SU-DHL-6 (cell line): ENCODE results near the gene CRY2.

ENCODE experiments used
- H2AFZ ChIP-seq: fragments of 200-600 bp; sonication (generic); 2 replicates; pipeline ENCODE4 v1.6.1; 2014; ENCODE audit warnings: low read depth, mild to moderate bottlenecking, moderate library complexity, mixed read lengths, antibody characterized with exemption, low read length; ENCODE audit not compliant: severe bottlenecking
- H3F3A ChIP-seq: fragments of 200-600 bp; shearing (Covaris generic); 2 replicates; pipeline ENCODE4 v1.6.0; 2016; ENCODE audit warnings: antibody characterized with exemption, mild to moderate bottlenecking; ENCODE audit not compliant: insufficient read depth
- H3K27ac ChIP-seq: fragments of 200-600 bp; sonication (generic); 2 replicates; pipeline ENCODE4 v1.5.1; 2016; ENCODE audit warnings: low read depth, mild to moderate bottlenecking, low read length, moderate library complexity, mixed read lengths
- H3K27me3 ChIP-seq: fragments of 200-600 bp; sonication (generic), shearing (Covaris generic); 2 replicates; pipeline ENCODE4 v1.6.0; 2014; ENCODE audit warnings: mild to moderate bottlenecking, low read length
- H3K36me3 ChIP-seq: fragments of 200-600 bp; sonication (generic); 2 replicates; pipeline ENCODE4 v1.6.1; 2014; ENCODE audit warnings: mild to moderate bottlenecking, low read length, mixed read lengths
- H3K4me2 ChIP-seq: fragments of 300-600, 200-600 bp; shearing (Covaris generic), sonication (generic); 2 replicates; pipeline ENCODE4 v1.6.0; 2014; ENCODE audit warnings: low read length, low read depth, mild to moderate bottlenecking; ENCODE audit not compliant: poor library complexity, severe bottlenecking
- H3K4me3 ChIP-seq: fragments of 200-600 bp; sonication (generic); 2 replicates; pipeline ENCODE4 v1.5.1; 2014; ENCODE audit warnings: antibody characterized with exemption, low read length, mild to moderate bottlenecking, mixed read lengths; ENCODE audit not compliant: insufficient read depth, poor library complexity, severe bottlenecking
- H3K79me2 ChIP-seq: fragments of 200-600 bp; sonication (generic); 2 replicates; pipeline ENCODE4 v1.6.1; 2014; ENCODE audit warnings: mild to moderate bottlenecking, low read length, moderate library complexity; ENCODE audit not compliant: insufficient read depth
- H3K9ac ChIP-seq: fragments of 200-600 bp; sonication (generic); 2 replicates; pipeline ENCODE4 v1.7.0; 2014; ENCODE audit warnings: mild to moderate bottlenecking, low read length
- H3K9me2 ChIP-seq: fragments of 200-600 bp; sonication (generic); replicated peaks from 2 replicates; pipeline ENCODE4 v1.6.1; 2014; ENCODE audit warnings: low read length; ENCODE audit not compliant: insufficient read depth
- H3K9me3 ChIP-seq: fragments of 200-600 bp; sonication (generic); 2 replicates; pipeline ENCODE4 v1.6.1; 2014; ENCODE audit warnings: low read length, mixed read lengths; ENCODE audit not compliant: insufficient read depth
- H4K20me1 ChIP-seq: fragments of 200-600 bp; sonication (generic); 2 replicates; pipeline ENCODE4 v1.6.1; 2014; ENCODE audit warnings: low read depth, mild to moderate bottlenecking, antibody characterized with exemption, low read length, moderate library complexity, mixed read lengths
- EZH2phosphoT487 ChIP-seq: fragments of 200-600 bp; sonication (generic), shearing (Covaris generic); conservative IDR thresholded peaks from 2 replicates; pipeline ENCODE4 v1.6.1; 2018; ENCODE audit warnings: mild to moderate bottlenecking, antibody characterized with exemption, low read length, moderate library complexity, mixed read lengths
- TF ChIP-seq, protein P1 (sequence below): fragments of 200-600 bp; sonication (generic); IDR thresholded peaks from one replicate; pipeline ENCODE4 v1.5.1; 2017; ENCODE audit warnings: antibody characterized with exemption, mild to moderate bottlenecking, low read length, moderate library complexity; ENCODE audit not compliant: insufficient read depth, poor library complexity, severe bottlenecking

CRY2 gene

DNA sequence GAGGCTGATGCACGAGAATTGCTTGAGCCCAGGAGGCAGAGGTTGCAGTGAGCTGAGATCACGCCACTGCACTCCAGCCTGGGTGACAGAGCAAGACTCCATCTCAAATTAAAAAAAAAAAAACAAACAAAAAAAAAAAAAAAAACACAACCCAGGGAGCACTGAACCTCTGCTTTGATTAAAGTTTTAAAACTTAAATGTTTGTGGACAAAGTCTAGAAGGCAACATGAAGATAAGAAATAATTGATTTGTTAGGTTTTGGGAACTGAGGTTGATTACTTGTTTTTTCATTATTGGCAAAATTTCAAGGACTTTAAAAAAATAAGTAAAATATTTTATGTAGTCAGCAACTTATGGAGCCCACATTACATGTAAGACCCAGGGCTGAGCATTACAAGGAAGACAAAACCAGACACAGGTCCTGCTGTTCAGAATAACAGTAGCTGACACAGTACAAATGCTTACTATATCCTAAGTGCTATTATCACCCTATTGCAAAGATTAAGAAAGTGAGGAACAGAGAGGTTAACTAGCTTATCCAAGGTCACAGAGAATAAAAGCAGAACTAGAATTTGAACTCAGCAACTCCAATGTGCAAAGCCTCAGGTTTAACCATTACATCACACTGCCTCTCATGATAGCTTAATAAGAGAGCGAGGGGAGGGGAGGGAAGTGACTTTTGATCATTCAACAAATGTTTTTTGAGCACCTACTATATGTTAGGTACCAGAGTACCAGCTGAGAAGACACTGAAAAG, 2.3 kb upstream of the CRY2 start:
- no peak overlapping the region for H2AFZ ChIP-seq
- H3K27ac ChIP-seq = no peak overlapping the region
- H3K4me2 ChIP-seq = no peak overlapping the region
- H3K36me3 ChIP-seq = no peaks in the 10 kb centered on the region
- no peaks in the 10 kb centered on the region for H3K27me3 ChIP-seq
- H3K9ac ChIP-seq = no peak overlapping the region
- no peaks in the 10 kb centered on the region for H3F3A ChIP-seq
- H3K9me2 ChIP-seq = no peaks in the 10 kb centered on the region
- H3K4me3 ChIP-seq = no peak overlapping the region
- H4K20me1 ChIP-seq = no peaks in the 10 kb centered on the region
- H3K9me3 ChIP-seq = no peaks in the 10 kb centered on the region
- no peaks in the 10 kb centered on the region for H3K79me2 ChIP-seq
- TF ChIP-seq, protein P1, sequence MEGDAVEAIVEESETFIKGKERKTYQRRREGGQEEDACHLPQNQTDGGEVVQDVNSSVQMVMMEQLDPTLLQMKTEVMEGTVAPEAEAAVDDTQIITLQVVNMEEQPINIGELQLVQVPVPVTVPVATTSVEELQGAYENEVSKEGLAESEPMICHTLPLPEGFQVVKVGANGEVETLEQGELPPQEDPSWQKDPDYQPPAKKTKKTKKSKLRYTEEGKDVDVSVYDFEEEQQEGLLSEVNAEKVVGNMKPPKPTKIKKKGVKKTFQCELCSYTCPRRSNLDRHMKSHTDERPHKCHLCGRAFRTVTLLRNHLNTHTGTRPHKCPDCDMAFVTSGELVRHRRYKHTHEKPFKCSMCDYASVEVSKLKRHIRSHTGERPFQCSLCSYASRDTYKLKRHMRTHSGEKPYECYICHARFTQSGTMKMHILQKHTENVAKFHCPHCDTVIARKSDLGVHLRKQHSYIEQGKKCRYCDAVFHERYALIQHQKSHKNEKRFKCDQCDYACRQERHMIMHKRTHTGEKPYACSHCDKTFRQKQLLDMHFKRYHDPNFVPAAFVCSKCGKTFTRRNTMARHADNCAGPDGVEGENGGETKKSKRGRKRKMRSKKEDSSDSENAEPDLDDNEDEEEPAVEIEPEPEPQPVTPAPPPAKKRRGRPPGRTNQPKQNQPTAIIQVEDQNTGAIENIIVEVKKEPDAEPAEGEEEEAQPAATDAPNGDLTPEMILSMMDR = no peak
- TF ChIP-seq EZH2phosphoT487 = no peak

DNA sequence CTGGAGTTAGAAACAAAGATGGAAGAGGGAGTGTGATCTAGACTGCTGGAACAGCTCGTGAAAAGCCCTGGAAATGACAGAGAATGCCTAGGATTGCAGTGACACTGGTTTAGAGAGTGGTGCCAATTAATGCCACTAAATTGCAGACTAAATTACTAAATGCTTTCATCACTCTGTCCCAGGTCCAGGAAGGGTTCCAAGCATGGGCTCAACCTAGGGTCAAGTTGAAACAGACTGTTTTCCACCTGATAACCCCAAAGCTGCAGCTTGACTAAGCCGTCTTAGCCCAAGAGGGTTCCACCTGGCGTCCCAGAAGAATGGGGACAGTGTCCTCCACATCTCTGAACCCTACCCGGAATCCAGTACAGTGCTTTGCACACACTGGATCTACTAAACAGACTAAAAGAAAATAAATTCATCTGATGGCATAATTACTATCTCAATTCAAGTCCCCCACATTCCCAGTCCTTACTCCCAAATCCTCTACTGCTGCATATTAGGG, 1.1 kb upstream of the CRY2 start:
- Histone ChIP-seq H3K4me2 (peak overlapping the region; percentile 62), H3K9ac (no peak overlapping the region), H3K4me3 (no peak overlapping the region)

DNA sequence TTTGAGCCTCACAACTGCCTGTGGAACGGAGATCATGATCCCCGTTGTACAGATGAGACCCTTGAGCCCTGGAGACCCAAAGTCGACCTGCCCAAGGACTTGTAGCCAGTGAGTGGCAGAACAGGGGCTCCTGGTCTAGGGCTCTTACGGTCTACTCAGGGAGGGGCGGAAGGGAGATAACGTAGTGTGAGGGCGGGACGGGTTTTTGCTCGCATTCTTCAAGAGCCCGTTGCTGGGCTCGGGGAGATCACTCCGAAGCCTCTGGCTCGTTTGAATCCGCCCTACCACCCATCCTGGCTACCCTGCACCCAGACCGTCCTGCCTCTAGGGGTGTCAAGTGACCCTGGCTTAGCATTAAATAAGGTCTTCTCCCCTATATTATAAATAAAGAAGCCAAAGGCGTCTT, 639 bp downstream of the CRY2 start:
- peak overlapping the region; percentile 87 for H3K9ac ChIP-seq
- no peaks in the 10 kb centered on the region for H4K20me1 ChIP-seq
- H2AFZ ChIP-seq = peak overlapping the region; percentile 90
- H3F3A ChIP-seq = no peaks in the 10 kb centered on the region
- H3K27ac ChIP-seq = 0 out of 2 replicates have a peak overlapping the region, but pooled peaks have one; percentile 5
- no peaks in the 10 kb centered on the region for H3K9me2 ChIP-seq
- peak overlapping the region; percentile 65 for H3K4me2 ChIP-seq
- H3K9me3 ChIP-seq = no peaks in the 10 kb centered on the region
- H3K4me3 ChIP-seq = peak overlapping the region; percentile 83
- no peaks in the 10 kb centered on the region for H3K36me3 ChIP-seq
- no peaks in the 10 kb centered on the region for H3K27me3 ChIP-seq
- peaks cover 8% of the 10 kb centered on the region for H3K79me2 ChIP-seq
- TF ChIP-seq, protein P1 = peak; percentile 12
- no peak for TF ChIP-seq EZH2phosphoT487

More for the DNA sequence above, 1.1 kb upstream of the CRY2 start:
- no peaks in the 10 kb centered on the region for H3K36me3 ChIP-seq
- H3F3A ChIP-seq = no peaks in the 10 kb centered on the region
- peaks cover 8% of the 10 kb centered on the region for H3K79me2 ChIP-seq
- no peaks in the 10 kb centered on the region for H4K20me1 ChIP-seq
- no peaks in the 10 kb centered on the region for H3K9me2 ChIP-seq
- H2AFZ ChIP-seq = no peak overlapping the region
- TF ChIP-seq, protein P1 = no peak
- TF ChIP-seq EZH2phosphoT487 = no peak
- H3K9me3 ChIP-seq = no peaks in the 10 kb centered on the region
- H3K27me3 ChIP-seq = no peaks in the 10 kb centered on the region
- H3K27ac ChIP-seq = no peak overlapping the region
